ENCODE data around the gene LYPD6B.

The LYPD6B gene

GRCh38 chr2:149259136-149259535 is 220.6 kb downstream of the LYPD6B start:
- in situ Hi-C loops (cut with MboI; ENCODE audit: low sequenced_read_pairs): no loop called here

GRCh38 chr2:149261692-149262091 is 223.2 kb downstream of the LYPD6B start:
- in situ Hi-C loops (cut with MboI; ENCODE audit: low sequenced_read_pairs): no loop called here
